Upper lobe of left lung (tissue), 6 donors: ENCODE data around the gene IKZF4. TPM values are rescaled to one million over a fixed set of nuclear protein-coding genes. Genes with fewer than 3 reads are reported as not detected.
"Not testable (repeated sequence)": the region's sequence is repeated elsewhere in the genome, so short reads cannot be mapped to it uniquely, and the experiment has no call there.

Source experiments
- ATAC-seq, 2 donors: fragments of 200-7000 bp; cut with Tn5 transposase; one replicate each; pipeline ENCODE4 v1.9.1; 2022; ENCODE audit warnings: mild to moderate bottlenecking in 2 of 2, moderate library complexity in 2 of 2; ENCODE audit not compliant: low FRiP score in 2 of 2
- DNase-seq, 2 donors: peaks; one replicate each; pipeline ENCODE4 v3.0.0-alpha.2; 2019 to 2020
- H3K27ac ChIP-seq, 4 donors: fragments of 200-600 bp; sonication (generic); one replicate each; pipeline ENCODE4 v1.5.1; 2016 to 2019
- H3K27me3 ChIP-seq, 4 donors: fragments of 200-600 bp; sonication (generic); one replicate each; pipeline ENCODE4 v1.5.1; 2017 to 2019
- H3K36me3 ChIP-seq, 4 donors: fragments of 200-600 bp; sonication (generic); one replicate each; pipeline ENCODE4 v1.5.1; 2016 to 2019
- H3K4me1 ChIP-seq, 4 donors: fragments of 200-600 bp; sonication (generic); one replicate each; pipeline ENCODE4 v1.5.1; 2018 to 2019
- H3K4me3 ChIP-seq, 4 donors: fragments of 200-600 bp; sonication (generic); one replicate each; pipeline ENCODE4 v1.5.1; 2017 to 2019; ENCODE audit warnings: mild to moderate bottlenecking in 2 of 4, moderate library complexity in 1 of 4
- H3K9me3 ChIP-seq, 4 donors: fragments of 200-600 bp; sonication (generic); one replicate each; pipeline ENCODE4 v1.5.1; 2018 to 2019
- CTCF ChIP-seq, 6 experiments: fragments of 450-650 bp in 4 of 6; fragments of 200-600 bp in 2 of 6; sonication (generic) in 2 of 6; IDR thresholded peaks; one replicate each; pipeline ENCODE4 v1.5.1; 2016 to 2019; ENCODE audit warnings: antibody characterized with exemption in 6 of 6
- EP300 ChIP-seq, 4 donors: sonication (generic); formaldehyde crosslinking; IDR thresholded peaks; one replicate each; pipeline ENCODE4 v1.5.1; 2017; ENCODE audit warnings: antibody characterized with exemption in 4 of 4, control low read depth in 2 of 4
- POLR2A ChIP-seq, 4 donors: fragments of 450-650 bp; IDR thresholded peaks; one replicate each; pipeline ENCODE4 v1.5.1; 2016 to 2017; ENCODE audit warnings: antibody characterized with exemption in 4 of 4, mild to moderate bottlenecking in 2 of 4
- POLR2AphosphoS5 ChIP-seq, 2 donors: sonication (generic); formaldehyde crosslinking; IDR thresholded peaks; one replicate each; pipeline ENCODE4 v1.5.1; 2017; ENCODE audit warnings: antibody characterized with exemption in 2 of 2
- WGBS, 2 donors: methylation state at CpG; one replicate each; pipeline ENCODE4 v1.1.5; 2017 to 2018; 5-methylcytosine and 5-hydroxymethylcytosine counted together
- total RNA-seq, 6 donors: library from RNA; depleted of rRNA in 4 of 6; stranded (reverse); fragments of >200 nt in 4 of 6; gene quantifications; one replicate each; pipeline versions ENCODE4 v1.1.0 to v1.2.1, GENCODE V29; 2016 to 2021
- donor health status: DM: no; HTN: no; CAD: no; lungs with moderate emphysema.
- donor health status: DM: no; HTN: yes; CAD: no; lungs with severe emphysema.

IKZF4 gene
- total RNA-seq, 6 donors from 2014 or later: 5.6 to 23.0 (median 9.3) TPM

GRCh38 chr12:56046027-56046780, 25.4 kb downstream of the IKZF4 start:
- WGBS, 2 donors: 90 to 91% methylated on average over 8 to 9 of the region's 9 CpGs

GRCh38 chr12:56053407-56053893, 32.6 kb downstream of the IKZF4 start:
- Histone ChIP-seq H3K27ac (no peak overlapping the region), H3K9me3 (no peaks in the 10 kb centered on the region), H3K36me3 (no peaks in the 10 kb centered on the region), H3K4me1 (no peaks in the 10 kb centered on the region), H3K27me3 (no peaks in the 10 kb centered on the region), H3K4me3 (no peak overlapping the region)
- TF ChIP-seq POLR2A (IDR thresholded peaks at IDR 0.05) (no peak), CTCF (IDR thresholded peaks at IDR 0.05) (no peak), EP300 (IDR thresholded peaks at IDR 0.05) (no peak), POLR2AphosphoS5 (IDR thresholded peaks at IDR 0.05) (no peak)
- no peak for ATAC-seq
- no peak for DNase-seq
- 79 to 83% methylated on average over 6 of the region's 6 CpGs for WGBS, 2 donors

More at GRCh38 chr12:56046027-56046780, 25.4 kb downstream of the IKZF4 start:
- Histone ChIP-seq H3K4me1 (peaks cover 12 to 16% (median 14%) of the 10 kb centered on the region in 4 donors), H3K27me3 (no peaks in the 10 kb centered on the region), H3K9me3 (no peaks in the 10 kb centered on the region), H3K27ac (no peak overlapping the region), H3K4me3 (no peak overlapping the region), H3K36me3 (peaks cover 10 to 35% (median 24%) of the 10 kb centered on the region in 4 donors)
- TF ChIP-seq POLR2A (IDR thresholded peaks at IDR 0.05) (no peak), CTCF (IDR thresholded peaks at IDR 0.05) (no peak), EP300 (IDR thresholded peaks at IDR 0.05) (no peak), POLR2AphosphoS5 (IDR thresholded peaks at IDR 0.05) (no peak)
- no peak for DNase-seq
- no peak for ATAC-seq

GRCh38 chr12:56059964-56060363, 39.1 kb downstream of the IKZF4 start:
- H3K4me3 ChIP-seq, ATAC-seq, DNase-seq, H3K27ac ChIP-seq, H3K27me3 ChIP-seq, H3K36me3 ChIP-seq, H3K9me3 ChIP-seq, H3K4me1 ChIP-seq: not testable (repeated sequence)
- 89 to 94% methylated on average over 8 of the region's 8 CpGs for WGBS, 2 donors

- no peak overlapping the region for H3K27ac ChIP-seq
- WGBS, 2 donors: 66 to 67% methylated on average over 5 of the region's 5 CpGs
- H3K27me3 ChIP-seq: no peaks in the 10 kb centered on the region
- H3K9me3 ChIP-seq: no peaks in the 10 kb centered on the region
- no peak for ATAC-seq
- no peaks in the 10 kb centered on the region for H3K4me1 ChIP-seq
- no peak overlapping the region for H3K4me3 ChIP-seq
- no peak for DNase-seq
- H3K36me3 ChIP-seq: no peaks in the 10 kb centered on the region
- TF ChIP-seq POLR2A (IDR thresholded peaks at IDR 0.05) (no peak), EP300 (IDR thresholded peaks at IDR 0.05) (no peak), CTCF (IDR thresholded peaks at IDR 0.05) (no peak), POLR2AphosphoS5 (IDR thresholded peaks at IDR 0.05) (no peak)
These were observed 41.1 kb downstream of the IKZF4 start for GRCh38 chr12:56061982-56062381.

GRCh38 chr12:56062996-56063395, 42.2 kb downstream of the IKZF4 start:
- DNase-seq (no peak), ATAC-seq (no peak)
- Histone ChIP-seq H3K9me3 (no peaks in the 10 kb centered on the region), H3K4me1 (no peaks in the 10 kb centered on the region), H3K27me3 (no peaks in the 10 kb centered on the region), H3K4me3 (no peak overlapping the region), H3K27ac (no peak overlapping the region), H3K36me3 (no peaks in the 10 kb centered on the region)
- no peak for TF ChIP-seq POLR2A (IDR thresholded peaks at IDR 0.05)

GRCh38 chr12:56071648-56072047, 50.8 kb downstream of the IKZF4 start:
- WGBS, 2 donors: 68 to 70% methylated on average over 4 of the region's 4 CpGs
- Histone ChIP-seq H3K27ac (no peak overlapping the region), H3K4me1 (no peaks in the 10 kb centered on the region), H3K36me3 (no peaks in the 10 kb centered on the region), H3K27me3 (no peaks in the 10 kb centered on the region), H3K9me3 (no peaks in the 10 kb centered on the region), H3K4me3 (no peak overlapping the region)
- DNase-seq (no peak), ATAC-seq (no peak)
- no peak for TF ChIP-seq POLR2A (IDR thresholded peaks at IDR 0.05)
- TF ChIP-seq EP300 (IDR thresholded peaks at IDR 0.05): no peak
- no peak for TF ChIP-seq POLR2AphosphoS5 (IDR thresholded peaks at IDR 0.05)
- no peak for TF ChIP-seq CTCF (IDR thresholded peaks at IDR 0.05)
